ENCODE results near the gene KLHL35.
A peak's percentile ranks its signal among the peaks of the same experiment; 100 is the strongest.

The KLHL35 gene

DNA sequence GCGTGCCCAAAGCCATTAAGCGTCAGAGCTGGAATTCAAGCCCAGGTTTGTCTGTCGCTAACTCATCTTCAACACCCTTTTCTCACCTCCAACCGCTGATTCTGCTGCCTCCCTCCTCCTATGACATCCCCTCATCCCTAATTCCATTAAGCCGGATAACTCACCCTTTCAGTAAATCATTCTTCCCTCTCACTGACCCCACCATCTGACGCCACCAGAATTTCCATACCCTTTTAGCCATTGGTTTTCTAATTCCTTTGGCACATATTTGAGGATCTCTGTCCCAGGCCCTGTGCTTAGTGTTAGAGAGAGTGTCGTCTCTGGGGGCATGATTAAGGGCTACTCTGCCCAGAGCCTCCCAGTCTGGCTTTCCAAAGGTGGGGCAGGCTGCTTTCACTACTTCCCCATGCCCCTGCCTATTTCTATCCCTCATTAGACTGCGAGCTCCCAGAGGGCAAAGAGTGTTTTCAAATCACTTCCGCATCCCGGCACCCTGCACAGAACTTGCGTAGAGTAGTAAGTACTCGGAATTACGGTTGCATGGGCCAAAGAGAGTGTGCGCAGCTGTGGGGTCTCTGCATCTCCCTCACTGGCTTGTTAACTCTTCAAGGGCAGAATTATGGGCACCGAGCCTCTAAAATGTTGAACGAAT lies 3.9 kb downstream of the KLHL35 start:
- no peak for DNase-seq (ENCODE audit: low read depth)
- H3K4me3 ChIP-seq (ENCODE audit: low read depth, low read length), result no peak overlapping the region
- TF ChIP-seq, protein P1, sequence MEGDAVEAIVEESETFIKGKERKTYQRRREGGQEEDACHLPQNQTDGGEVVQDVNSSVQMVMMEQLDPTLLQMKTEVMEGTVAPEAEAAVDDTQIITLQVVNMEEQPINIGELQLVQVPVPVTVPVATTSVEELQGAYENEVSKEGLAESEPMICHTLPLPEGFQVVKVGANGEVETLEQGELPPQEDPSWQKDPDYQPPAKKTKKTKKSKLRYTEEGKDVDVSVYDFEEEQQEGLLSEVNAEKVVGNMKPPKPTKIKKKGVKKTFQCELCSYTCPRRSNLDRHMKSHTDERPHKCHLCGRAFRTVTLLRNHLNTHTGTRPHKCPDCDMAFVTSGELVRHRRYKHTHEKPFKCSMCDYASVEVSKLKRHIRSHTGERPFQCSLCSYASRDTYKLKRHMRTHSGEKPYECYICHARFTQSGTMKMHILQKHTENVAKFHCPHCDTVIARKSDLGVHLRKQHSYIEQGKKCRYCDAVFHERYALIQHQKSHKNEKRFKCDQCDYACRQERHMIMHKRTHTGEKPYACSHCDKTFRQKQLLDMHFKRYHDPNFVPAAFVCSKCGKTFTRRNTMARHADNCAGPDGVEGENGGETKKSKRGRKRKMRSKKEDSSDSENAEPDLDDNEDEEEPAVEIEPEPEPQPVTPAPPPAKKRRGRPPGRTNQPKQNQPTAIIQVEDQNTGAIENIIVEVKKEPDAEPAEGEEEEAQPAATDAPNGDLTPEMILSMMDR (conservative IDR thresholded peaks at IDR 0.05; ENCODE audit: low read depth, low read length), result no peak

DNA sequence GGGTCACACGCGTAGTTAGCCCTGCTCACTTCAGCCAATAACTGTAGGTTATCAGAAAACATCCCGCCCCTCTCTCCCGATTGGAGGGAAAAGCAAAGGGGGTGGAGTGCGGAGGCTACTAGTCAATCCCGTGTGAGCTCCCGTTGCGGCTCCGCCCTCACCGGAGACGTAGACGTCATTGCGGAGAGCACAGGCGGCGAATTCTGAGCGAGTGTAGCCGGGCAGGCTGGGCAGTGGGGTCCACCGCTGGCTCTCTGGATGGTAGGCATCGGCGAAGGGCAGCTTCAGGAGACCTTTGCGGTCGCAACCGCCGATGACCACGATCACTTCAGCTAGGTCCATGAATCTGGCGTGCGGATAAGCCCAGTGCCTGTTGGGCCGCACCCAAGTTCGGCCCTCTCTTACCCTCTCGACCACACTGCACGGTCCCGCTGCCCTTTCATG lies 4.7 kb downstream of the KLHL35 start:
- DNase-seq (ENCODE audit: low read depth), result peak; percentile 96
- peak overlapping the region; percentile 63 for H3K4me3 ChIP-seq (ENCODE audit: low read depth, low read length)
- TF ChIP-seq, protein P1 (conservative IDR thresholded peaks at IDR 0.05; ENCODE audit: low read depth, low read length), result no peak

DNA sequence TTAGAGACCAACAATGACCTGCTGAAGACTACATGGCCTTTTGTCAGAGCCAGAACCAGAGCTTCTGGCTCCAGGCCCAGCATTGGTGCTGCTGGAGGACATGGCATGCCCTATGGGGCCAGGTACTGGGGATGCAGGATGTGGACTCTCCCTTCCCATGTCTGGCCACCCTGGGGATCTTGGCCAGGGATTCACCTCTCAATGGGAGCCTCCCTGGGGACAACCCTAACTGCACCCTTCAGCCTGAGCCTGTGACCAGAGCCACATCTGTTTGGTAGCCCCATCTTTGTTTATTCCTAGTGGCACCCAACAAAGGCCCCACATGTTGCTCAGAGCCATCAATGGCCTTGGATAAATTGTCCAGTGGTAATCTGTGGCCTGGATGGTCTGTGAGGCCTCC lies 5.8 kb downstream of the KLHL35 start:
- no peak for DNase-seq (ENCODE audit: low read depth)
- no peak overlapping the region for H3K4me3 ChIP-seq (ENCODE audit: low read depth, low read length)
- TF ChIP-seq, protein P1 (conservative IDR thresholded peaks at IDR 0.05; ENCODE audit: low read depth, low read length), result no peak

DNA sequence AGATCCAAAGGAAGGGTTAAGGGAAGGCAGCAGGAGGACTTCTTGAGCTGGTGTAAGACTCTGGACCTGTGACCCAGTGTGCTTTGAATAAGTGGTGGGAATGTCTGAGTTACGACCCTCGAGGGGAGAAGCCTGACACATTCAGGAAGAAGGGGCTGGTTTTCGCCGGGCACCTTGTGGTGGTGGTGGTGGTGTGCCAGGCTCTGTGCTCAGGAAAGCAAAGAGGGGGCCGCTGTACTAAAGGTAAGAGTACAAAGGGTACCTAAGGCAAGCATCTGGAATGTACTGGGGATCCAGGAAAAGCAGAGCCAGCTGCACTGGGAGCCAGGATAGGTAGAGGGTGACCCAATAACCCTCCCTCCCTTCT lies 6.3 kb downstream of the KLHL35 start:
- TF ChIP-seq, protein P1 (conservative IDR thresholded peaks at IDR 0.05; ENCODE audit: low read depth, low read length), result no peak
- H3K4me3 ChIP-seq (ENCODE audit: low read depth, low read length), result no peak overlapping the region
- DNase-seq (ENCODE audit: low read depth), result no peak

DNA sequence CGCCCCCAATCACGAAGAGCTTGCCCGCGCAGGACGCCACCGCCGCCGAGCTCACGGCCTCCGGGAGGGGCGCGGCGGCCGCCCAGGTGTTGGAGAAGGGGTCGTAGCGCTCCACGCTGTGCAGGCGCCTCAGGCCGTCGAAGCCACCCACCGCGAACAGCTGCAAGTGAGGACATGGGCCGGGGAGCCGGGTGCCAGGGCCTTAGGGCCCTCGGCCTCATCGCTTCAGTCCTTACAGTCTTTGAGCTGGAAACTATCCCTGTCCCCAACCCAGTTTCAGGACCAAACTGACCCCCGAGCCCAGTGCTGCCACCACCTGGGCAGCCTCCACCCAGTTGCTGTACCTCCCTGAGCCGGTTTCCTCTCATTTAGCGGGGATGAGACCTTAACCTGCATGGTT lies 7.6 kb downstream of the KLHL35 start:
- H3K4me3 ChIP-seq (ENCODE audit: low read depth, low read length), result no peak overlapping the region
- TF ChIP-seq, protein P1 (conservative IDR thresholded peaks at IDR 0.05; ENCODE audit: low read depth, low read length), result peak; percentile 57
- DNase-seq (ENCODE audit: low read depth), result no peak

DNA sequence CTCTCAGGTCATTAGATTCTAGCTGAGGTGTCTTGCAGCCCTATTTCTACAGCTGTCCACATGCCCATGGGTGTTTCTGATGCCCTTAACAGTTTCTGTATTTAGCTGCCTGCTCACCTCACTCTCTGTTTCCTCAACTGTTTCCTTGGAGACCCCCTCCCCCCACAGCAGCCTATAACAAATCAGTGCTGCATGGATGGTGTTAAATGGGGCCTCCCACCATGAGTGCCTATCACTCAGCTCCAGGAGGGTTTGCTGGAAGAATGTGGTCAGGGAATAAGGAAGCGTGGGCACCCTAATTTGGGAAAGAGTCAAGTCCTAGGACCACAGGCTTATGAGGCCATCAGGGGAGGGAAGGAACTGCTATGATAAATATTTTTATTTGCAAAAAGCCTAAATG lies 8.6 kb downstream of the KLHL35 start:
- TF ChIP-seq, protein P1 (conservative IDR thresholded peaks at IDR 0.05; ENCODE audit: low read depth, low read length), result no peak
- no peak for DNase-seq (ENCODE audit: low read depth)
- no peak overlapping the region for H3K4me3 ChIP-seq (ENCODE audit: low read depth, low read length)

DNA sequence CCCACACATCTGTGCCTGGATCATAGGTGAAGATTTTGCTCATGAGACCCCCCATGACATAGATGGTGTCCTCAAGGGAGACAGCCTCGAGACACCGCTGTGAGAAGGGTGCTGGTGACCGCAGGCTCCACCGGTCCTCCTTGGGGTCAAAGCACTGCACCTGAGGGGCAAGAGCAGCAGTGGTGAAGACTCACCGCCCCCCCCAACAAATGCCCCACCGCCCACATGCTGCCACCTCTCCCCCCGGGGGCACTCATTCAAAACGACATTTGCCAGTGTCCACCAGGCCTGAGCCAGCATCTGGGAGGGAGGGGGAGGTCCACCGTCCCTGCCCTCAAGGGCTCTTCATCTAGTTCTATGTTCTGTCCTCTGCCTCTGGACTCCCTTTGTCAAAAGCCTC lies 9.3 kb downstream of the KLHL35 start:
- TF ChIP-seq, protein P1 (conservative IDR thresholded peaks at IDR 0.05; ENCODE audit: low read depth, low read length), result no peak
- H3K4me3 ChIP-seq (ENCODE audit: low read depth, low read length), result no peak overlapping the region
- DNase-seq (ENCODE audit: low read depth), result no peak
